CD4-positive, alpha-beta T cell (primary cell): ENCODE results near the gene DLGAP3. TPM values are rescaled to one million over a fixed set of nuclear protein-coding genes. Genes with fewer than 3 reads are reported as not detected.

Experiments
- ATAC-seq: fragments of 200-7000 bp; cut with Tn5 transposase; one replicate; pipeline ENCODE4 v1.10.0; 2022; ENCODE audit warnings: mild to moderate bottlenecking; ENCODE audit not compliant: poor library complexity
- CTCF ChIA-PET: fragments of 350-600 bp; sonication (Branson Sonifier 250); formaldehyde crosslinking; loops from one replicate; lab custom pipeline; 2021; ENCODE audit warnings: antibody characterized with exemption, inconsistent platforms; lab: Charles Lee
- POLR2A ChIA-PET: fragments of 350-600 bp; sonication (Branson Sonifier 250); formaldehyde crosslinking; loops from one replicate; lab custom pipeline; 2021; ENCODE audit warnings: antibody characterized with exemption, inconsistent platforms; lab: Charles Lee
- DNase-seq, 14 experiments: peaks; one replicate each; pipeline ENCODE4 v3.0.0-alpha.2; 2013 to 2020; ENCODE audit warnings: mixed read lengths in 2 of 14
- H3K27ac ChIP-seq, 2 donors: one replicate each; pipeline versions ENCODE4 v1.5.1 to v1.7.0; 2013; ENCODE audit warnings: low read length in 2 of 2, low read depth in 1 of 2, mild to moderate bottlenecking in 1 of 2
- H3K27me3 ChIP-seq, 2 experiments: 1 replicate in 1 of 2; 2 replicates in 1 of 2; pipeline versions ENCODE4 v1.6.1 to v1.7.0; 2013; ENCODE audit warnings: low read length in 2 of 2, control low read depth in 1 of 2, mild to moderate bottlenecking in 1 of 2, moderate library complexity in 1 of 2; ENCODE audit not compliant: insufficient read depth in 2 of 2, control insufficient read depth in 1 of 2
- H3K36me3 ChIP-seq: one replicate; pipeline ENCODE4 v1.6.1; 2013; ENCODE audit warnings: low read length, control low read depth; ENCODE audit not compliant: insufficient read depth
- H3K4me1 ChIP-seq: one replicate; pipeline ENCODE4 v1.6.1; 2013; ENCODE audit warnings: low read length, control low read depth; ENCODE audit not compliant: insufficient read depth
- H3K4me3 ChIP-seq: one replicate; pipeline ENCODE4 v1.5.1; 2013; ENCODE audit warnings: mild to moderate bottlenecking, low read length, moderate library complexity
- H3K9me3 ChIP-seq, 2 experiments: 1 replicate in 1 of 2; 2 replicates in 1 of 2; pipeline versions ENCODE4 v1.6.1 to v1.7.0; 2013; ENCODE audit warnings: low read length in 2 of 2, mild to moderate bottlenecking in 2 of 2, control low read depth in 1 of 2, moderate library complexity in 1 of 2; ENCODE audit not compliant: control insufficient read depth in 1 of 2, insufficient read depth in 1 of 2
- H3K27ac Mint-ChIP-seq: one replicate; pipeline ENCODE4 v1.8.0; 2020; ENCODE audit warnings: mixed read lengths
- H3K27me3 Mint-ChIP-seq: one replicate; pipeline ENCODE4 v1.8.0; 2021; ENCODE audit warnings: mixed read lengths
- H3K36me3 Mint-ChIP-seq: one replicate; pipeline ENCODE4 v1.8.0; 2021; ENCODE audit warnings: low read depth, mixed read lengths
- H3K4me1 Mint-ChIP-seq: one replicate; pipeline ENCODE4 v1.8.0; 2021; ENCODE audit warnings: low read depth, mixed read lengths
- H3K4me3 Mint-ChIP-seq: one replicate; pipeline ENCODE4 v1.8.0; 2020; ENCODE audit warnings: mild to moderate bottlenecking, mixed read lengths
- H3K9me3 Mint-ChIP-seq: one replicate; pipeline ENCODE4 v1.8.0; 2020; ENCODE audit warnings: mixed read lengths
- intact Hi-C, 2 experiments: fragments of 100-400 bp; cut with DNase I in 1 of 2; cut with micrococcal nuclease in 1 of 2; formaldehyde crosslinking; loops; one replicate each; pipeline versions ENCODE4 v1.15.1 to v1.9.0; 2023 to 2025; cut with DNase I, micrococcal nuclease
- total RNA-seq, 174 experiments: library from RNA in 2 of 174; stranded (reverse) in 2 of 174; gene quantifications; one replicate each; pipeline ENCODE4 v1.2.3 and lab custom pipeline; 2021 to 2026
- TF ChIP-seq, protein P1 (sequence below): fragments of 200-600 bp; IDR thresholded peaks from one replicate; pipeline ENCODE4 v1.8.0; 2022; ENCODE audit warnings: antibody characterized with exemption, mild to moderate bottlenecking

The DLGAP3 gene
- total RNA-seq, 2 experiments from 2014 or later = 0.34 to 0.44 TPM

GRCh38 chr1:34865573-34865972, 63.9 kb downstream of the DLGAP3 start:
- DNase-seq (no peak), ATAC-seq (no peak)
- Histone ChIP-seq H3K36me3 (no peaks in the 10 kb centered on the region), H3K4me3 (peak overlapping the region; percentile 62), H3K27ac (peak overlapping the region; percentile 22 to 55), H3K27me3 (peaks cover 0 to 3% of the 10 kb centered on the region in 2 experiments), H3K4me1 (peaks cover 49% of the 10 kb centered on the region), H3K9me3 (no peaks in the 10 kb centered on the region)
- H3K27ac Mint-ChIP-seq = no peak overlapping the region
- no peaks in the 10 kb centered on the region for H3K27me3 Mint-ChIP-seq
- intact Hi-C loops = loop anchor here in 1 of 2 experiments (5.0 to 10.0 kb wide), 7 partner anchors 117 to 1599 kb away; partner anchors contain the start of genes ADPRS, KIAA0319L, MRPS15 and NCDN
- H3K4me1 Mint-ChIP-seq = peaks cover 45% of the 10 kb centered on the region
- no peaks in the 10 kb centered on the region for H3K36me3 Mint-ChIP-seq
- ChIA-PET CTCF (interaction anchor here (1.2 to 7.2 kb wide), 4 partner anchors 7 to 213 kb away, joined by 4 to 131 read pairs (median 6); partner anchors contain the start of genes TMEM35B and ZMYM1), POLR2A (interaction anchor here (1.2 to 2.2 kb wide), 4 partner anchors 13 to 120 kb away, joined by 4 to 10 read pairs (median 6); partner anchors contain the start of gene TMEM35B)
- H3K4me3 Mint-ChIP-seq = peak overlapping the region; percentile 65
- TF ChIP-seq, protein P1, sequence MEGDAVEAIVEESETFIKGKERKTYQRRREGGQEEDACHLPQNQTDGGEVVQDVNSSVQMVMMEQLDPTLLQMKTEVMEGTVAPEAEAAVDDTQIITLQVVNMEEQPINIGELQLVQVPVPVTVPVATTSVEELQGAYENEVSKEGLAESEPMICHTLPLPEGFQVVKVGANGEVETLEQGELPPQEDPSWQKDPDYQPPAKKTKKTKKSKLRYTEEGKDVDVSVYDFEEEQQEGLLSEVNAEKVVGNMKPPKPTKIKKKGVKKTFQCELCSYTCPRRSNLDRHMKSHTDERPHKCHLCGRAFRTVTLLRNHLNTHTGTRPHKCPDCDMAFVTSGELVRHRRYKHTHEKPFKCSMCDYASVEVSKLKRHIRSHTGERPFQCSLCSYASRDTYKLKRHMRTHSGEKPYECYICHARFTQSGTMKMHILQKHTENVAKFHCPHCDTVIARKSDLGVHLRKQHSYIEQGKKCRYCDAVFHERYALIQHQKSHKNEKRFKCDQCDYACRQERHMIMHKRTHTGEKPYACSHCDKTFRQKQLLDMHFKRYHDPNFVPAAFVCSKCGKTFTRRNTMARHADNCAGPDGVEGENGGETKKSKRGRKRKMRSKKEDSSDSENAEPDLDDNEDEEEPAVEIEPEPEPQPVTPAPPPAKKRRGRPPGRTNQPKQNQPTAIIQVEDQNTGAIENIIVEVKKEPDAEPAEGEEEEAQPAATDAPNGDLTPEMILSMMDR = no peak
- no peaks in the 10 kb centered on the region for H3K9me3 Mint-ChIP-seq

DNA sequence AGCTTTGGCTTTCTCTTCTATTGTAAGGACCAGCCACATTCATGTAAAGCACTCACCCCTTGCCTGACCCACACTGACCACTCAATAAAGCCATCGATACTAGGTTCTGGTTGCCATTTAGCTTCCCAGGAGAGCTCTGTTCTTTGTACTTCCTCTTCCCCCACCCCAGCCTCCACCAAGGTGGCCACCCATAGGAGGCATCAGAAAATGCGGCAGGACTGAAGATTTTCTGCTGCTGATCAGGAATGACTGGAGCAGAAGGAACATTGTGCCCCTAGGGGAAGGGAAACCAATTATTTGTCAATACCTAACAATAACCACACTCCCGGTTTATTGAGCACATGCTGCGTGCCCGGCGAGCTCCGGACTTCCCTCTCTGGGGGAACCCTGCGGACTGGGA, 64.7 kb downstream of the DLGAP3 start:
- TF ChIP-seq, protein P1 = no peak
- POLR2A ChIA-PET = interaction anchor here (2.2 kb wide), 1 partner anchor 12 kb away, joined by 7 read pairs; no protein-coding TSS in a partner anchor
- peak overlapping the region; percentile 82 for H3K4me3 Mint-ChIP-seq
- Histone ChIP-seq H3K4me1 (peaks cover 53% of the 10 kb centered on the region), H3K4me3 (no peak overlapping the region), H3K27ac (peak overlapping the region in 1 of 2 donors; percentile 25), H3K9me3 (no peaks in the 10 kb centered on the region), H3K27me3 (no peaks in the 10 kb centered on the region), H3K36me3 (no peaks in the 10 kb centered on the region)
- ATAC-seq (no peak), DNase-seq (no peak)
- intact Hi-C loops = loop anchor here in 1 of 2 experiments (5.0 to 10.0 kb wide), 7 partner anchors 118 to 1600 kb away; partner anchors contain the start of genes ADPRS, KIAA0319L, MRPS15 and NCDN
- CTCF ChIA-PET = interaction anchor here (0.7 to 7.2 kb wide), 2 partner anchors 11 to 77 kb away, joined by 3 to 131 read pairs; no protein-coding TSS in a partner anchor
- peak overlapping the region; percentile 72 for H3K27ac Mint-ChIP-seq
- no peaks in the 10 kb centered on the region for H3K9me3 Mint-ChIP-seq
- H3K27me3 Mint-ChIP-seq = no peaks in the 10 kb centered on the region
- peaks cover 53% of the 10 kb centered on the region for H3K4me1 Mint-ChIP-seq
- H3K36me3 Mint-ChIP-seq = peaks cover 1% of the 10 kb centered on the region

DNA sequence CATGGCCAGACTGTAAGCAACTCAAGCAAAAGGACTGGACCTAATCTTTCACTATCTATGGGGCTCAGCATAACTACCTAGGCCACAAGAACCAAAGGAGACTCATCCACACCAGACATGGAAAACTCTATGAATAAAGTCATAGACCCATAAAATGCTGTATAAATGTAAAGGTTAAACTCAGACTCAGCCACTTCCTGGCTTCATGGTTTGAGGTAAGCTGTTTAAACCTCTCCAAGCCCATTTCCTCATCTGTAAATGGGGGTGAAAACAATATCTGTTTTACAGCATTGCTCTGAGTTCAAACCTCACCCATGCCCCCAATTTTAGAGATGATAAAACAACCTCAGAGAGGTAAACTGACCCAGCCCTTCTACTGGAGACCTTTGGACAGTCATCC, 65.9 kb downstream of the DLGAP3 start:
- H3K36me3 Mint-ChIP-seq = peaks cover 8% of the 10 kb centered on the region
- H3K4me1 ChIP-seq = peaks cover 63% of the 10 kb centered on the region

More for the DNA sequence above, 65.9 kb downstream of the DLGAP3 start:
- no peaks in the 10 kb centered on the region for H3K27me3 ChIP-seq
- TF ChIP-seq, protein P1 = no peak
- ATAC-seq = no peak
- no peak overlapping the region for H3K4me3 ChIP-seq
- Mint-ChIP-seq H3K27me3 (no peaks in the 10 kb centered on the region), H3K9me3 (no peaks in the 10 kb centered on the region), H3K4me1 (peaks cover 64% of the 10 kb centered on the region), H3K4me3 (peak overlapping the region; percentile 82), H3K27ac (peak overlapping the region; percentile 72)
- DNase-seq = peak in 1 of 14 experiments; percentile 65
- ChIA-PET CTCF (interaction anchor here (7.2 kb wide), 1 partner anchor 9 kb away, joined by 131 read pairs; no protein-coding TSS in a partner anchor), POLR2A (interaction anchor here (2.2 kb wide), 1 partner anchor 11 kb away, joined by 7 read pairs; no protein-coding TSS in a partner anchor)
- peak overlapping the region in 1 of 2 donors; percentile 20 for H3K27ac ChIP-seq
- intact Hi-C loops = loop anchor here in 1 of 2 experiments (10.0 kb wide), 5 partner anchors 331 to 1601 kb away; partner anchors contain the start of genes ADPRS, KIAA0319L, MRPS15 and NCDN
- H3K9me3 ChIP-seq = no peaks in the 10 kb centered on the region
- H3K36me3 ChIP-seq = no peaks in the 10 kb centered on the region
